Keratinocyte (primary cell): Measurements from ENCODE around the gene ZNF423.

Experiments
- EZH2 ChIP-seq: IDR thresholded peaks from one replicate; pipeline ENCODE4 v1.6.1; 2012; ENCODE audit warnings: inconsistent platforms, mild to moderate bottlenecking, low read length, moderate library complexity
- TF ChIP-seq, protein P1 (sequence below), 3 experiments: IDR thresholded peaks in 1 of 3; conservative IDR thresholded peaks in 1 of 3; optimal IDR thresholded peaks in 1 of 3; 2 replicates in 2 of 3; 3 replicates in 1 of 3; pipeline versions ENCODE3 to v1.5.1; 2011; ENCODE audit warnings: low read length in 3 of 3, mild to moderate bottlenecking in 3 of 3, moderate library complexity in 2 of 3, control low read depth in 1 of 3, inconsistent platforms in 1 of 3; ENCODE audit not compliant: insufficient read depth in 2 of 3; ENCODE audit errors: extremely low read depth in 1 of 3

DNA sequence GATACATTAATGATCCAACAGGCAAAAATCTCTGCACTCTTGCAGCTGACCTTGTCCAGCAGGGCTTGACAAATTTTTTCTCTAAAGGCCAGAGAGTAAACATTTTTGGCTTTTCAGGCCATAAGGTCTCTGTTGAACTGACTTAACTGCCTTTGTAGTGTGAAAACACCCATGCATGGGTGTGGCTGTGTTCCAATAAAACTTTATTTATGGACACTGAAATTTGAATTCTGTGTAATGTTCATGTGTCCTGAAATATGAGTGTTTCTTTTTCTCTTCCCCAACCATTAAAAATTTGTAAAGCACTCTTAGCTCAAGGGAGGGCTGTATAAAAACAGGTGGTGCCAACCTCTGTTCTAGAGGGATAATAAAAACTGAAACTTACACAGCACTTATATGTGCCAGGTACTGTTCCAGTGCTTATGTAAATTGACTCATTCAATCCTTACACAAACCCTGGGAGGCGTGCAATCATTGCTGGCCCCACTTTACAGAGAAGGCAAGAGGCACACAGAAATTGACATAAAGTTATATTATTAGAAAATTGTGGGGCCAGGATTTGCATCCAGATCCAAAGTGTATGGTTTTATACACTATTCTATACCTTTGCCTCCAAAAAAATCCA is 18.8 kb upstream of the ZNF423 start:
- no peak for TF ChIP-seq EZH2
- TF ChIP-seq, protein P1, sequence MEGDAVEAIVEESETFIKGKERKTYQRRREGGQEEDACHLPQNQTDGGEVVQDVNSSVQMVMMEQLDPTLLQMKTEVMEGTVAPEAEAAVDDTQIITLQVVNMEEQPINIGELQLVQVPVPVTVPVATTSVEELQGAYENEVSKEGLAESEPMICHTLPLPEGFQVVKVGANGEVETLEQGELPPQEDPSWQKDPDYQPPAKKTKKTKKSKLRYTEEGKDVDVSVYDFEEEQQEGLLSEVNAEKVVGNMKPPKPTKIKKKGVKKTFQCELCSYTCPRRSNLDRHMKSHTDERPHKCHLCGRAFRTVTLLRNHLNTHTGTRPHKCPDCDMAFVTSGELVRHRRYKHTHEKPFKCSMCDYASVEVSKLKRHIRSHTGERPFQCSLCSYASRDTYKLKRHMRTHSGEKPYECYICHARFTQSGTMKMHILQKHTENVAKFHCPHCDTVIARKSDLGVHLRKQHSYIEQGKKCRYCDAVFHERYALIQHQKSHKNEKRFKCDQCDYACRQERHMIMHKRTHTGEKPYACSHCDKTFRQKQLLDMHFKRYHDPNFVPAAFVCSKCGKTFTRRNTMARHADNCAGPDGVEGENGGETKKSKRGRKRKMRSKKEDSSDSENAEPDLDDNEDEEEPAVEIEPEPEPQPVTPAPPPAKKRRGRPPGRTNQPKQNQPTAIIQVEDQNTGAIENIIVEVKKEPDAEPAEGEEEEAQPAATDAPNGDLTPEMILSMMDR (optimal IDR thresholded peaks at IDR 0.05 in 1 of 3, IDR thresholded peaks at IDR 0.05 in 1 of 3, conservative IDR thresholded peaks at IDR 0.05 in 1 of 3; ENCODE audit: extremely low read depth in 1 of 3, insufficient read depth in 2 of 3, low read length in 3 of 3): no peak
